IPS-18c (cell line): ENCODE measurements around the gene RNF208.
"Not testable (repeated sequence)": the region's sequence is repeated elsewhere in the genome, so short reads cannot be mapped to it uniquely, and the experiment has no call there.

Source experiments
- H3K4me3 ChIP-seq: 2 replicates; pipeline ENCODE4 v1.7.0; 2013; ENCODE audit warnings: low read depth, mild to moderate bottlenecking, low read length, moderate library complexity; ENCODE audit not compliant: insufficient read depth
- H3K9me3 ChIP-seq: one replicate; pipeline ENCODE4 v1.6.1; 2013; ENCODE audit warnings: mild to moderate bottlenecking, low read length, moderate library complexity; ENCODE audit not compliant: control insufficient read depth, insufficient read depth

Gene RNF208

GRCh38 chr9:137243266-137243625, 21.2 kb upstream of the RNF208 start:
- not testable (repeated sequence) for H3K4me3 ChIP-seq

GRCh38 chr9:137242269-137243203, 20.5 kb upstream of the RNF208 start:
- peak overlapping the region; percentile 84 for H3K4me3 ChIP-seq
- H3K9me3 ChIP-seq: no peaks in the 10 kb centered on the region

More at GRCh38 chr9:137243266-137243625, 21.2 kb upstream of the RNF208 start:
- not testable (repeated sequence) for H3K9me3 ChIP-seq

- Histone ChIP-seq H3K4me3 (peak overlapping the region; percentile 84), H3K9me3 (no peaks in the 10 kb centered on the region)
These were observed 19.6 kb upstream of the RNF208 start for GRCh38 chr9:137241490-137242268.

- Histone ChIP-seq H3K9me3 (no peaks in the 10 kb centered on the region), H3K4me3 (peak within 1 kb of the TSS; percentile 93)
These were observed 18.9 kb upstream of the RNF208 start, which contains the start of gene TUBB4B for GRCh38 chr9:137240841-137241489. Gene TUBB4B (plus strand): TSS chr9:137241287. CDS start chr9:137241361, 74 bp downstream.

GRCh38 chr9:137240318-137240840, 18.3 kb upstream of the RNF208 start:
- peak overlapping the region; percentile 93 for H3K4me3 ChIP-seq
- no peaks in the 10 kb centered on the region for H3K9me3 ChIP-seq

GRCh38 chr9:137239541-137240200, 17.6 kb upstream of the RNF208 start:
- peak overlapping the region; percentile 93 for H3K4me3 ChIP-seq

GRCh38 chr9:137237759-137238726, 16.0 kb upstream of the RNF208 start:
- no peaks in the 10 kb centered on the region for H3K9me3 ChIP-seq

More at GRCh38 chr9:137239541-137240200, 17.6 kb upstream of the RNF208 start:
- not testable (repeated sequence) for H3K9me3 ChIP-seq

GRCh38 chr9:137236936-137237421, 14.9 kb upstream of the RNF208 start:
- H3K9me3 ChIP-seq: no peaks in the 10 kb centered on the region
- no peak overlapping the region for H3K4me3 ChIP-seq

More at GRCh38 chr9:137237759-137238726, 16.0 kb upstream of the RNF208 start:
- no peak overlapping the region for H3K4me3 ChIP-seq

- Histone ChIP-seq H3K4me3 (no peak overlapping the region), H3K9me3 (no peaks in the 10 kb centered on the region)
These were observed 14.3 kb upstream of the RNF208 start for GRCh38 chr9:137236238-137236935.

GRCh38 chr9:137235424-137236237, 13.6 kb upstream of the RNF208 start:
- Histone ChIP-seq H3K9me3 (no peaks in the 10 kb centered on the region), H3K4me3 (no peak overlapping the region)

GRCh38 chr9:137234758-137235423, 12.9 kb upstream of the RNF208 start:
- no peak overlapping the region; the same call in 1 of the 2 replicates for H3K4me3 ChIP-seq

GRCh38 chr9:137234055-137234697, 12.1 kb upstream of the RNF208 start:
- no peak overlapping the region; the same call in 1 of the 2 replicates for H3K4me3 ChIP-seq

More at GRCh38 chr9:137234758-137235423, 12.9 kb upstream of the RNF208 start:
- H3K9me3 ChIP-seq: no peaks in the 10 kb centered on the region

GRCh38 chr9:137233143-137233980, 11.3 kb upstream of the RNF208 start:
- no peak overlapping the region for H3K4me3 ChIP-seq
- no peaks in the 10 kb centered on the region for H3K9me3 ChIP-seq

More at GRCh38 chr9:137234055-137234697, 12.1 kb upstream of the RNF208 start:
- H3K9me3 ChIP-seq: no peaks in the 10 kb centered on the region
